ENCODE results near the gene TOR2A. TPM values are rescaled to one million over a fixed set of nuclear protein-coding genes. Genes with fewer than 3 reads are reported as not detected.

Gene TOR2A
- total RNA-seq, 1 donor from 2014 or later = 21.9 TPM

- Mint-ChIP-seq H3K27me3 (peaks cover 4% of the 10 kb centered on the region), H3K4me1 (ENCODE audit: unreplicated experiment) (peaks cover 23% of the 10 kb centered on the region), H3K36me3 (no peaks in the 10 kb centered on the region), H3K27ac (peak overlapping the region; percentile 87), H3K9me3 (peaks cover 4% of the 10 kb centered on the region), H3K4me3 (peak overlapping the region; percentile 80)
- peak; percentile 91 for DNase-seq (ENCODE audit: extremely low spot score, unreplicated experiment)
- TF ChIP-seq, protein P1, sequence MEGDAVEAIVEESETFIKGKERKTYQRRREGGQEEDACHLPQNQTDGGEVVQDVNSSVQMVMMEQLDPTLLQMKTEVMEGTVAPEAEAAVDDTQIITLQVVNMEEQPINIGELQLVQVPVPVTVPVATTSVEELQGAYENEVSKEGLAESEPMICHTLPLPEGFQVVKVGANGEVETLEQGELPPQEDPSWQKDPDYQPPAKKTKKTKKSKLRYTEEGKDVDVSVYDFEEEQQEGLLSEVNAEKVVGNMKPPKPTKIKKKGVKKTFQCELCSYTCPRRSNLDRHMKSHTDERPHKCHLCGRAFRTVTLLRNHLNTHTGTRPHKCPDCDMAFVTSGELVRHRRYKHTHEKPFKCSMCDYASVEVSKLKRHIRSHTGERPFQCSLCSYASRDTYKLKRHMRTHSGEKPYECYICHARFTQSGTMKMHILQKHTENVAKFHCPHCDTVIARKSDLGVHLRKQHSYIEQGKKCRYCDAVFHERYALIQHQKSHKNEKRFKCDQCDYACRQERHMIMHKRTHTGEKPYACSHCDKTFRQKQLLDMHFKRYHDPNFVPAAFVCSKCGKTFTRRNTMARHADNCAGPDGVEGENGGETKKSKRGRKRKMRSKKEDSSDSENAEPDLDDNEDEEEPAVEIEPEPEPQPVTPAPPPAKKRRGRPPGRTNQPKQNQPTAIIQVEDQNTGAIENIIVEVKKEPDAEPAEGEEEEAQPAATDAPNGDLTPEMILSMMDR (conservative IDR thresholded peaks at IDR 0.05) = peak; percentile 51
These were observed 36.0 kb downstream of the TOR2A start for GRCh38 chr9:127698985-127699670.

- H3K4me3 Mint-ChIP-seq = peak overlapping the region; percentile 28
- no peaks in the 10 kb centered on the region for H3K36me3 Mint-ChIP-seq
- TF ChIP-seq, protein P1 (conservative IDR thresholded peaks at IDR 0.05) = no peak
- H3K27ac Mint-ChIP-seq = peak overlapping the region; percentile 35
- H3K27me3 Mint-ChIP-seq = peaks cover 4% of the 10 kb centered on the region
- H3K4me1 Mint-ChIP-seq (ENCODE audit: unreplicated experiment) = peaks cover 23% of the 10 kb centered on the region
- DNase-seq (ENCODE audit: extremely low spot score, unreplicated experiment) = no peak
- peaks cover 4% of the 10 kb centered on the region for H3K9me3 Mint-ChIP-seq
These were observed 36.7 kb downstream of the TOR2A start for GRCh38 chr9:127698386-127698785.

GRCh38 chr9:127697575-127697974, 37.5 kb downstream of the TOR2A start:
- H3K36me3 Mint-ChIP-seq = no peaks in the 10 kb centered on the region
- H3K4me1 Mint-ChIP-seq (ENCODE audit: unreplicated experiment) = peaks cover 23% of the 10 kb centered on the region
- TF ChIP-seq, protein P1 (conservative IDR thresholded peaks at IDR 0.05) = no peak
- no peak overlapping the region for H3K4me3 Mint-ChIP-seq
- H3K27me3 Mint-ChIP-seq = peaks cover 4% of the 10 kb centered on the region
- DNase-seq (ENCODE audit: extremely low spot score, unreplicated experiment) = no peak
- H3K27ac Mint-ChIP-seq = peak overlapping the region; percentile 35
- H3K9me3 Mint-ChIP-seq = peaks cover 4% of the 10 kb centered on the region

DNA sequence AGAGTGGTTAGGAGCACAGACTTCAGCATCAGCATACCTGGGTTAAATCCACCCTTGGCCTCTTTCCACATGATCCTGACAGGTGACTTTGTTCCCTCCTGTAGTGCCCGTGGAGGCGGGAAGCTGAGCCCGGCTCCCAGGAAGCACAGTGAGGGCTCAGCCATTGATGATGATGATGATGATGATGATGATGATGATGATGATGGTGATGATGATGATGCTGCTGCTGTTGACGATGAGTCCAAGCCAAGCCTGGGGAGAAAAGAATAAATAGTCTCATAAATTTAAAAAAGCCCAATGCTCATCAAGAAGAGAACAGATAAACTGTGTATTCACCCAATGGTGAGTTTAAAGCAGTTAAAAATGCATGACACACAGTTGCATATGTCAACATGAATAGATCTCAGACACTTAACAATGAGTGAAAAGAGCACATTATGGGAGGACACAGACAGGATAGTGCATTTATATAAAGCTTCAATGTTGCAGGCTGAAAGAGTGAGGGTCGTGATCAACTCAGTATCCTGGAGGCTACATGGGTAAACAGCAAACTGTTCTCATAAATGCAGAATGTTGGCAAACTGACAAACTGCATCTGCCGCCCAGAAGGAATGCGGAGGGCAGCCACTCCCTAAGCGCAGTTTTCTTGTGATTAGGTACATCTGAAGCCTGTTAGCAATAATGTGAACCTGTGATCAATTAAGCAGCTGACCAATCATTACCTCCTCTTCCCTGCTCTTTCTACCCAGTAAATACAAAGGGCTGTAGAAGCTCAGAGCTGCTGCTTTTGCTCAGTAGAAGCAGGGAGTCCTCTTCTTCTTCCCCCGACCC, 40.0 kb downstream of the TOR2A start:
- peak overlapping the region; percentile 22 for H3K4me3 Mint-ChIP-seq
- TF ChIP-seq, protein P1 (conservative IDR thresholded peaks at IDR 0.05) = no peak
- H3K36me3 Mint-ChIP-seq = peaks cover 12% of the 10 kb centered on the region

GRCh38 chr9:127693697-127694096, 41.4 kb downstream of the TOR2A start:
- H3K4me3 Mint-ChIP-seq = no peak overlapping the region
- no peaks in the 10 kb centered on the region for H3K9me3 Mint-ChIP-seq
- TF ChIP-seq, protein P1 (conservative IDR thresholded peaks at IDR 0.05) = no peak
- peaks cover 20% of the 10 kb centered on the region for H3K4me1 Mint-ChIP-seq (ENCODE audit: unreplicated experiment)
- H3K27ac Mint-ChIP-seq = no peak overlapping the region
- DNase-seq (ENCODE audit: extremely low spot score, unreplicated experiment) = no peak
- no peaks in the 10 kb centered on the region for H3K27me3 Mint-ChIP-seq
- peaks cover 18% of the 10 kb centered on the region for H3K36me3 Mint-ChIP-seq

More for the DNA sequence above, 40.0 kb downstream of the TOR2A start:
- H3K27me3 Mint-ChIP-seq = peaks cover 4% of the 10 kb centered on the region
- H3K27ac Mint-ChIP-seq = no peak overlapping the region
- H3K4me1 Mint-ChIP-seq (ENCODE audit: unreplicated experiment) = peaks cover 27% of the 10 kb centered on the region
- H3K9me3 Mint-ChIP-seq = peaks cover 4% of the 10 kb centered on the region
- no peak for DNase-seq (ENCODE audit: extremely low spot score, unreplicated experiment)

All from type B pancreatic cell (in vitro differentiated cells).